Karpas-422 (cell line): ENCODE results near the gene TTLL9. TPM values are rescaled to one million over a fixed set of nuclear protein-coding genes. Genes with fewer than 3 reads are reported as not detected.

Source experiments
- DNase-seq: peaks from one replicate; pipeline ENCODE4 v3.0.0-alpha.2; 2015
- H2AFZ ChIP-seq: fragments of 200-600 bp; sonication (generic); 2 replicates; pipeline ENCODE4 v1.6.1; 2014; ENCODE audit warnings: antibody characterized with exemption, low read length, mixed read lengths
- H3K27ac ChIP-seq: fragments of 200-600 bp; sonication (generic); 2 replicates; pipeline ENCODE4 v1.5.1; 2014; ENCODE audit warnings: mild to moderate bottlenecking, low read length, moderate library complexity
- H3K27me3 ChIP-seq: fragments of 200-600 bp; sonication (generic); 2 replicates; pipeline ENCODE4 v1.6.1; 2014; ENCODE audit warnings: low read length, mixed read lengths
- H3K36me3 ChIP-seq: fragments of 200-600 bp; sonication (generic); 2 replicates; pipeline ENCODE4 v1.6.1; 2014; ENCODE audit warnings: low read length, mixed read lengths; ENCODE audit not compliant: insufficient read depth
- H3K4me1 ChIP-seq: fragments of 200-600 bp; sonication (generic); 2 replicates; pipeline ENCODE4 v1.6.1; 2014; ENCODE audit warnings: mild to moderate bottlenecking, low read length, mixed read lengths
- H3K4me2 ChIP-seq: fragments of 200-600 bp; sonication (generic); 2 replicates; pipeline ENCODE4 v1.6.1; 2014; ENCODE audit warnings: low read length, low read depth, mild to moderate bottlenecking; ENCODE audit not compliant: poor library complexity, severe bottlenecking
- H3K4me3 ChIP-seq: fragments of 200-600 bp; sonication (generic); 2 replicates; pipeline ENCODE4 v1.5.1; 2014; ENCODE audit warnings: mild to moderate bottlenecking, antibody characterized with exemption, low read length, mixed read lengths
- H3K79me2 ChIP-seq: fragments of 200-600 bp; sonication (generic); 2 replicates; pipeline ENCODE4 v1.6.1; 2014; ENCODE audit warnings: mild to moderate bottlenecking, low read length, mixed read lengths
- H3K9ac ChIP-seq: fragments of 200-600 bp; sonication (generic); 2 replicates; pipeline ENCODE4 v1.6.0; 2014; ENCODE audit warnings: low read length
- H3K9me2 ChIP-seq: fragments of 200-600 bp; sonication (generic), shearing (Covaris generic); replicated peaks from 2 replicates; pipeline ENCODE4 v1.6.0; 2014; ENCODE audit warnings: mild to moderate bottlenecking, low read length, moderate library complexity; ENCODE audit not compliant: insufficient read depth
- H3K9me3 ChIP-seq: fragments of 300-700, 200-600 bp; sonication (generic); 2 replicates; pipeline ENCODE4 v1.6.1; 2014; ENCODE audit warnings: low read length, mixed read lengths
- H4K20me1 ChIP-seq: fragments of 200-600 bp; sonication (generic); 2 replicates; pipeline ENCODE4 v1.6.1; 2014; ENCODE audit warnings: mild to moderate bottlenecking, antibody characterized with exemption, low read length, low read depth; ENCODE audit not compliant: insufficient read depth
- total RNA-seq: library from RNA; depleted of rRNA; stranded (reverse); fragments of >200 nt; shearing (Covaris generic); gene quantifications from 2 replicates; pipeline ENCODE4 v1.2.3, GENCODE V29; 2014; ENCODE audit warnings: low replicate concordance

TTLL9 gene
- total RNA-seq, 1 experiment from 2014 or later = not detected

DNA sequence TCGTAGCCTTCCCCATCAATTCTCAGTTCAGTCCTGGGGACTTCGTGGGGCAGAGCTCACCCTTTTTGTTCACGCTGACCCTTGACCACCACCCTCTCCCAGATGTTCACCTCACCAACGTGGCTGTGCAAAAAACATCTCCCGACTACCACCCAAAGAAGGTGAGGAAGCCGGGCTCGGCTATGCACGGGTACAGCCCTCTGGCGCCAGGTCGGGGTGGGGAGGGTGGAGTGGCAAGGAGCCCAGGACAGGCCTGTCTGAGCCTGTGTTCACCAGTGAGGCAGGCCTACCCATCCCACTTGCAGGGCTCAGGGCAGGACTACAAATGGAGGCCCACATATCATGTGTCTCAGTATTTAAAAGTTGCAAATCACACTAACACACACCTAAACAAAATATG, 63.3 kb downstream of the TTLL9 start:
- Histone ChIP-seq H3K4me3 (no peak overlapping the region), H3K9me3 (no peaks in the 10 kb centered on the region), H3K9ac (no peak overlapping the region), H3K36me3 (no peaks in the 10 kb centered on the region), H3K9me2 (no peaks in the 10 kb centered on the region), H4K20me1 (no peaks in the 10 kb centered on the region), H3K4me1 (no peaks in the 10 kb centered on the region), H3K4me2 (no peak overlapping the region), H3K79me2 (no peaks in the 10 kb centered on the region), H3K27me3 (no peaks in the 10 kb centered on the region), H3K27ac (no peak overlapping the region), H2AFZ (no peak overlapping the region)
- DNase-seq = no peak

DNA sequence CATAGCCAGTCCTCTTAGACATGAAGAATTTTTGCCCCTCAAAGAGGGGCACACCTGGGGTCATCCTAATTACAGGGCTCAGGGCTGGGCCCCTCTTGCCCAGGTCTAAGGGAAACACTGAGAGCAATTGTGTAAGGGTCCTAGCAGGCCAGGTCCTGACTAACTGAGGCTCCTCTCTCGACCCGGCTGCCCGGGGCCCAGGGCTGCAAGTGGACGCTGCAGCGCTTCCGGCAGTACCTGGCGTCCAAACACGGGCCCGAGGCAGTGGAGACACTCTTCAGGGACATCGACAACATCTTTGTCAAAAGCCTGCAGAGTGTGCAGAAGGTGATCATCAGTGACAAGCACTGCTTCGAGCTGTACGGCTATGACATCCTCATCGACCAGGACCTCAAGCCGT, 64.1 kb downstream of the TTLL9 start:
- Histone ChIP-seq H3K79me2 (no peaks in the 10 kb centered on the region), H3K9ac (no peak overlapping the region), H3K27ac (no peak overlapping the region), H3K9me3 (no peaks in the 10 kb centered on the region), H3K4me3 (no peak overlapping the region), H3K36me3 (no peaks in the 10 kb centered on the region), H2AFZ (no peak overlapping the region), H3K4me1 (no peaks in the 10 kb centered on the region), H4K20me1 (no peaks in the 10 kb centered on the region), H3K9me2 (no peaks in the 10 kb centered on the region), H3K4me2 (no peak overlapping the region), H3K27me3 (no peaks in the 10 kb centered on the region)
- no peak for DNase-seq

DNA sequence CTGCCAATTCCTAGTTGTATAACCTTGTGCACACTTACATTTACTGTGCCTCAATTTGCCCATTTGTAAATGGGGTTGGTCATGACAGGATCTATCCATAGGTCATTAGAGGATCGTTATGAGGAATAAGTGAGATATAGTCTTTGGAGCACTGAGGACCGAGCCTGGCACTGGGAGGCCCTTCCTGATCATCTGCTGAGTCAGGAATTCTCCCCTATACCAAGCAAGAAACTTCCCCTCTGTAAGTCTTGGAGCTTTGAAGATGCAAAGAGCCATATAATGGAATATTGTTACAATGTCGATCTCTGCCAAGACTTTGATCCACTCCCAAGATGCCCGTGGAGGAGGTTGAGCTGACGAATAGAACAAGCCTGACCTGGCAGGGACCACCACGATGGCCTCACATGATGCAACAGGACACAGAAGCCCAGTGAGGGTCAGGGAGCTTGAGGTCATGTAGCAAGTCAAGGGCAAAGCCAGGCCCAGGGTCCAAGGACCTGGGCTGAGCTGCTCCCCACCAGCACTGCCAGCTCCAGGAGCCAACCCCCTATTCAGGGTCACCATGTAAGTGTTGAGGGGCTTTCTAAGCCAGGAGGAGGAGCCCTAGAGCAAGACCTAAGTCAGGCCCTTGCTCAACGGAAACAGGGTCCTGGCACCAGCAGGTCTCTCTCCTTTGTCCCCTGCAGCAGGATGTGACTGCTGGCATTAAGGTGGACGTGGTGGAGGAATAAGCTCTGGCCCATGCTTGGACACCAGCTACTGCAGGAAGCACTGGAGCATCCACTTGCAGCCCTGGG, 64.7 kb downstream of the TTLL9 start:
- no peaks in the 10 kb centered on the region for H3K9me2 ChIP-seq
- H3K4me1 ChIP-seq = no peaks in the 10 kb centered on the region
- no peak overlapping the region for H3K4me2 ChIP-seq
- peak; percentile 57 for DNase-seq
- no peaks in the 10 kb centered on the region for H3K9me3 ChIP-seq
- H3K79me2 ChIP-seq = no peaks in the 10 kb centered on the region
- no peaks in the 10 kb centered on the region for H3K27me3 ChIP-seq
- H3K36me3 ChIP-seq = no peaks in the 10 kb centered on the region
- H4K20me1 ChIP-seq = no peaks in the 10 kb centered on the region
- no peak overlapping the region for H3K9ac ChIP-seq
- H3K27ac ChIP-seq = no peak overlapping the region
- H2AFZ ChIP-seq = no peak overlapping the region
- H3K4me3 ChIP-seq = no peak overlapping the region

DNA sequence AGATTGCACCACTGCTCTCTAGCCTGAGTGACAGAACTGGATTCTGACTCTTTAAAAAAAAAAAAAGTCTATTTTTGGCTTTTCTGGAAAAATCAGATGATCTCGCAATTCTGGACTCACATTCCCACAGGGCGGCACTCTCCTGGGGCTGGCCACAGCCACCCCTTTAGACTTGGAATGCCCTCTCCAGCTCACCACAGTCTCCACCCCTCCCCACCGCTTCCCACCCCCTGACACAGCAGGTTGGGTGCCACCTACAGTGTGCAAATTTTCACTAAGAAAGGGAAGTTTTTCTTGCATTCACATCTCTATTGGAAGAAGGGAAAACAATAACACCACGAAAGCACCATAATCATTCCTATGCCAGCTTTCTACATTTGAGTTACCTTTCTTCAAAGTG, 66.0 kb downstream of the TTLL9 start:
- Histone ChIP-seq H3K9me2 (no peaks in the 10 kb centered on the region), H3K79me2 (no peaks in the 10 kb centered on the region), H3K36me3 (no peaks in the 10 kb centered on the region), H3K4me3 (no peak overlapping the region), H3K9me3 (no peaks in the 10 kb centered on the region), H3K4me2 (no peak overlapping the region), H3K27me3 (no peaks in the 10 kb centered on the region), H3K4me1 (no peaks in the 10 kb centered on the region), H3K9ac (no peak overlapping the region), H4K20me1 (no peaks in the 10 kb centered on the region), H3K27ac (no peak overlapping the region), H2AFZ (no peak overlapping the region)
- DNase-seq = no peak

DNA sequence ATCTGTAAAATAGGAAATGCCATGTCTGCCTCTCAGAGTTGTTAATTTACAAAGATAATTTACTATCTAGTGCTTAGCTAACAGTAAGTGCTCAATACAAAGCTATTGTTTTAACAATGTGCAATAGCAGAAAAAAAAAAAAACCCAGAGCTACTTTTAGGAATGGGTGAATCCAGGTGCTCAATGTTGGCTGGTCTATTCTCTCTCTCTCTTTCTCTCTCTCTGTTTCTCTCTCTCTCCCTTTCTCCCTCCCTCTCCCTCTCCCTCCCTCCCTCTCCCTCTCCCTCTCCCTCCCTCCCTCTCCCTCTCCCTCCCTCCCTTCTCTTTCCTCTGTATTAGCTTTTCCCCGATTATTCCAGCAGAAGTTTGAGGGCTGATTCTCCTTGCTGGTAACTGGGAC, 67.4 kb downstream of the TTLL9 start:
- no peaks in the 10 kb centered on the region for H3K36me3 ChIP-seq
- H3K4me2 ChIP-seq = no peak overlapping the region
- no peak overlapping the region for H3K9ac ChIP-seq
- H3K9me3 ChIP-seq = no peaks in the 10 kb centered on the region
- no peaks in the 10 kb centered on the region for H3K4me1 ChIP-seq
- no peak overlapping the region for H3K4me3 ChIP-seq
- H3K79me2 ChIP-seq = no peaks in the 10 kb centered on the region
- no peak overlapping the region for H2AFZ ChIP-seq
- H3K9me2 ChIP-seq = no peaks in the 10 kb centered on the region
- no peaks in the 10 kb centered on the region for H4K20me1 ChIP-seq
- DNase-seq = no peak
- H3K27ac ChIP-seq = no peak overlapping the region
- no peaks in the 10 kb centered on the region for H3K27me3 ChIP-seq

DNA sequence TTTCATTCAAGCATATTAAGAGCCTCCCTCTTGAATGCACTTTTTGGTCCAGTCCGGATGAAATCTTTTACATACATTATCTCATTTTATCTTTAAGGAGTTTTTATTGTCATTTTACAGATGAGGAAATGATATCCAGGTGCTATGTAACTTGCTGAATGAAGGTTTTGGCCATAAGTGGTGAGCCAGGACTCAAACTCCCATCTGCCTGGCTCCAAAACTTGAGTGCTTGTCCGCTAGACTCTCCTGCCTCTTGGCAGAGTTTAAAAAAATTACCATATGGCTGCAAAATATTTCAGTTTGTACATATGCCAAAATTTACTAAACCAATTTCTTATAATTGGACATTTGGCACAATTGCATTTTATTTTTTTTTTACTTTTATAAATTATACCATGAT, 69.2 kb downstream of the TTLL9 start:
- Histone ChIP-seq H3K4me3 (no peak overlapping the region), H3K27ac (no peak overlapping the region), H3K9ac (no peak overlapping the region), H3K9me3 (no peaks in the 10 kb centered on the region), H2AFZ (no peak overlapping the region), H3K79me2 (no peaks in the 10 kb centered on the region), H3K9me2 (no peaks in the 10 kb centered on the region), H3K27me3 (no peaks in the 10 kb centered on the region), H3K4me2 (no peak overlapping the region), H3K36me3 (no peaks in the 10 kb centered on the region), H4K20me1 (no peaks in the 10 kb centered on the region), H3K4me1 (no peaks in the 10 kb centered on the region)
- DNase-seq = no peak

DNA sequence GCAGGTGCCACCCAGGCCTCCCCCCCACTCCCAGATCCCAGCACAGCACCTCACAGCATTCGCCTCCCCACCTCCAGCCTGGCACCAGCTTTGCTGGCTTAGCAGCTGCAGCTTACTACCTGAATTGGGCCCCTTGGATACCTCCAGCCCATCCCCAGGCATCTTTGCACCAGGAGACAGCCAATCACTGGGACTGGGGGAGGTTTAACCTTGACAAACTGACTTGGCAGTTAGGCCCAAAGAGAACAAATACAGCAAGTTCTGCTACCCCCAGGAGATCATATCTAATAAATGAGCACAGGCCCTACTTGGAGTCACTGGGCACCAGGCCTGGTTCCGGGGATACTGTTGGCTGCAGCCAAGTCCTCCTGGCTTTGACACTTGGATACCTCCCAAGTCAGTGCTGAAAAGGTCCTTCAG, 72.6 kb downstream of the TTLL9 start:
- H4K20me1 ChIP-seq = no peaks in the 10 kb centered on the region
- H3K4me3 ChIP-seq = no peak overlapping the region
- no peak overlapping the region for H3K27ac ChIP-seq
- H3K4me2 ChIP-seq = no peak overlapping the region
- no peaks in the 10 kb centered on the region for H3K9me2 ChIP-seq
- no peaks in the 10 kb centered on the region for H3K4me1 ChIP-seq
- no peak overlapping the region for H2AFZ ChIP-seq
- H3K9me3 ChIP-seq = no peaks in the 10 kb centered on the region; the same call in 1 of the 2 replicates
- H3K27me3 ChIP-seq = no peaks in the 10 kb centered on the region
- peaks cover 15% of the 10 kb centered on the region for H3K36me3 ChIP-seq
- H3K79me2 ChIP-seq = no peaks in the 10 kb centered on the region; the same call in 1 of the 2 replicates
- H3K9ac ChIP-seq = no peak overlapping the region
- no peak for DNase-seq

DNA sequence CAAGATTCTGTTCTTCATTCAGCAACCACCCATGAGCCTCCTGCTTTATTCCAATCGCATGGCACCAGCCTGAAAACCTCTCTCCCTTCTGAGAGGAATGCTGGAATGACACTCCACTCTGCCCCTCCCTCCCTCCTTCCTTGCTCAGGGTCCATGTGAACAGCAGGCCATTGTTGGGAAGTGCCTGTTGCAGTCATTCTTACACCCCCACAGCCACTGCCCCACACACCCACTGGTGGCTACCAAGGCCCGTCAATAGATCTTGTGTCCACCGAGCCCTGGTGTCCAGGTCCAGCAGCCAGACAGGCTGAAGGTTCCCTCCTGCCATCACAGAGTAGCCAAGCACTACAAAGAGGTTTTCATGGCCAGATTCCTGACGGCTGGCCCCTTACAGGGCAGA, 74.9 kb downstream of the TTLL9 start:
- DNase-seq = no peak
- Histone ChIP-seq H3K9ac (no peak overlapping the region), H3K4me3 (no peak overlapping the region), H3K36me3 (peaks cover 38% of the 10 kb centered on the region), H3K27ac (no peak overlapping the region), H2AFZ (no peak overlapping the region), H4K20me1 (peaks cover 4% of the 10 kb centered on the region; the same call in 1 of the 2 replicates), H3K79me2 (peaks cover 21% of the 10 kb centered on the region), H3K4me1 (peaks cover 3% of the 10 kb centered on the region), H3K9me2 (no peaks in the 10 kb centered on the region), H3K9me3 (peaks cover 7% of the 10 kb centered on the region; the same call in 1 of the 2 replicates), H3K27me3 (no peaks in the 10 kb centered on the region), H3K4me2 (no peak overlapping the region)
